GM21825 (cell line): ENCODE data around the gene YY2.
"Not testable (repeated sequence)": the region's sequence is repeated elsewhere in the genome, so short reads cannot be mapped to it uniquely, and the experiment has no call there.

Experiments
- ATAC-seq: cut with Tn5 transposase; IDR thresholded peaks from one replicate; pipeline ENCODE4 v1.9.1; 2021; ENCODE audit warnings: mild to moderate bottlenecking, moderate library complexity; ENCODE audit not compliant: unreplicated experiment

YY2 gene

GRCh38 chrX:21855937-21856415, at the start of gene YY2:
YY2 (plus strand) TSS chrX:21855987; CDS start chrX:21856485, 498 bp downstream.
- ATAC-seq, result no peak

- no peak for ATAC-seq
Observed at GRCh38 chrX:21806691-21807090, 49.1 kb upstream of the YY2 start.

- ATAC-seq, result no peak
Observed at GRCh38 chrX:21811832-21812231, 44.0 kb upstream of the YY2 start.

GRCh38 chrX:21812628-21813027, 43.2 kb upstream of the YY2 start:
- no peak for ATAC-seq

DNA sequence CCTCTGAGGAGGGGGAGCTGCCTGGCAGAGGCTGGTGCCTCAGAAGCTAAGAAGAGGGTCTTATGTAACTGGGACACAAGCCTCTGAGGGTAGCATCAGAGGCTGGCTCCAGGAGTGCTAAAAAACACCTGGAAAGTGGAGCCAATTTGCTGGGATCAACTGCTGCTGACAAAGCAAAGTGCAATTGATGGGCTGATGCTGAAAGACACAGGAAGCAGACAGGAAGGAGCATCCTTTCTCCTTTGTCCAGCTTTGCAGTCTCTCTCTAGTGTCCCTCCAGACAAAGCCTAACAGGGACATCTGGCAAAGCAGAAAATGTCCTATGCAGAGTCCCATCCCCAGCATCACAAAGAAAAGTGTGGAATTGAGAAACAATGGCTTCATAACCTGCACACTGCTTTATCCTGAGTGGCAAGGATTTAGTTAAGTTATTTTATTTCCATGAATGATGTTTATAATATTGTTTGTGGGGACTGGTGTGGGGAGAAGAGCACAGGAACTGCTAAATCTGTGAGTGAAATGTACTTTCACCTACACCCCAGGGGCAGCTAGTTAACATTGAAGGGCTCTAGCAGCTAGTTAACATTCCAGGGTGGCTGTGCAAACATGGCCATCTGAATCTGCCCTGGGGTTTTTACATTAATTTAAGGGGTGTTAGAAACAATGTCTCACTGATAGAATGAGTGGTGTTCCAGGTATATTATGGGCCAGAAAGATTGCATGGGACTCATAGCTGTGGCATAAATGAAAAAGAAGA, 42.0 kb upstream of the YY2 start:
- no peak for ATAC-seq

DNA sequence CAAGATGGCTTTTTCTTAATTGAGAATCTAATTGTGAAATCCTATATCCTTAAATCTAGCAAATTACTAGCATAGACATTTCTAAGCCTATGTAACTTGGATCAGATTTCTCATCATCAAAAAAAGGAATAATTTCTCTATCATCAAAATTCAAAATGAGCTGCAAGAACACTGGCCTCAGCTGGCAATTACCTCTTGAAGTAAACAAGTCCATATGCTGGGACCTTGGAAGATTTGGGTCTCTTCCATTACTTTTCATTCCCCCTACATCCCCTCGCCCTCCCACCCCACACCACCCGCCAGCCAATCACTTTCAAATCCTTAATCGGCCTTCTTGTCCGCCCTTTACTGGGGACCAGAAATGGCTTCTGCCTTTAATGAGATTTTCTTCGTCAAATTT, 39.7 kb upstream of the YY2 start:
- ATAC-seq, result no peak

GRCh38 chrX:21820170-21820569, 35.6 kb upstream of the YY2 start:
- ATAC-seq, result not testable (repeated sequence)

GRCh38 chrX:21821875-21822274, 33.9 kb upstream of the YY2 start:
- ATAC-seq, result no peak

GRCh38 chrX:21831496-21831895, 24.3 kb upstream of the YY2 start:
- no peak for ATAC-seq

DNA sequence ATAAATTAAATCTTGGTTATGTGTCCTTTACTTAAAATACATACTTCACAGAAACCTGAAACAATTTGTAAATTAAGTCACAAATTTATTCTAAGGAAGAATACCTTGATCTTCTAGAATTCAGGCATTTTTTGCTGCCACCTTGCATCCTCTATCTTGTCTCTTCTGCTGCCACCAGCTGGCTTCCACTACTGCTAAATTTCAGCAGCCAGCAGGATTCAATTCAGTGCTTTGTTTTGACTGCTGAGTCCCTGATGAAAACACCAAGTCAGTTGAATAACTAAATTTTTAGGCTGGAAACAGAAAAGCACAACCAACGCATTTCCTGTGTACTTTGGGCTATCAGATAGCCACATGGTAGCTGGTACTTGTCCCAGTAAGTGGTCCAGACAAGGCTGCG, 18.7 kb upstream of the YY2 start:
- no peak for ATAC-seq

DNA sequence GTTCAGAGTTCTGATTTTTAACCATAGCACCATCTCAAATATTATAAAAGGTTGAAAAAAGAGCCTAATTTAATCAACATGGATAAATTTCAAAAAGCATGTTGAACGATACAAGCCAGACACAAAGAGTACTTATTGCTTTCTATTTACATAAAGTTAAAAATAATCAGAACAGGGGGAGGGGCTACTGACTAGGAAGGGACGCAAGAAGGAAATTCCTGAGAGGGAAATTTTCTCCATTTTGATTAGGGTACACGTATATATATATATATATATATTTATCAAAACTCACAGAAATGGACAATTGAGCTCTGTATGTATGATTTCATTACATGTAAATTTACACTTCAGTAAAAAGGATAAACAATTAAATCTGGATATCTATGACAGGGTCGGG, 16.9 kb upstream of the YY2 start:
- peak; percentile 11 for ATAC-seq

- peak; percentile 86 for ATAC-seq
Observed at GRCh38 chrX:21839334-21840192, 16.2 kb upstream of the YY2 start, which contains the start of gene MBTPS2. MBTPS2 (plus strand) TSS chrX:21839617; CDS start chrX:21839735, 118 bp downstream.

DNA sequence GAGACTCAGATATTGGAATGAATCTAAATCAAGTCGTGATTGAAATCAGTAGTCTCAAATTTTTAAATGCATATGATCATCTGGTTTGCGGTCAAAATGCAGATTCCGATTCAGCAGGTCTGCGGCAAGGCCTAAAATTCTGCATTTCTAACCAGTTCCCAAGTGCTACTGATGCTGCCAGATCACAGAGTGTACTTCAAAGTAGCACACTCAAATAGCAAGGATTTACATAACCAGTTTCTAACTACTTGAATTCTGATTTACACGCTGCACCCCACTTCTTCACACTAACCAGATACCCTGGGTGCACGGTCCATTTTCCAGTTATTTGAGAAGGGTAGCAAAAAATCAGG, 15.6 kb upstream of the YY2 start:
- no peak for ATAC-seq

GRCh38 chrX:21843179-21843578, 12.6 kb upstream of the YY2 start:
- ATAC-seq, result no peak

DNA sequence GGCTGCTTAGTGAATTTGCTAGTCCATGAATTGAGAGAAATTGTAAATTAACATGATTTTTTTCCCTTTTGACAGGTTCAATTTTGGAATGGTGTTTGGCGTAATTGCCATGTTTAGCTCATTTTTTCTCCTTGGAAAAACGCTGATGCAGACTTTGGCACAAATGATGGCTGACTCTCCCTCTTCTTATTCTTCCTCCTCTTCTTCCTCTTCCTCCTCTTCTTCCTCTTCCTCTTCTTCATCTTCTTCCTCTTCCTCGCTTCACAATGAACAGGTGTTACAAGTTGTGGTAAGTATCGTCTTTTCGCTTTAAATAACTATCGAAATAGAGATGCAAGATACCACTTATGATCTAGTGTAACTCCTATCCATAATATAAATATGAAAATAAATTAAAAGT, 10.7 kb upstream of the YY2 start:
- ATAC-seq, result no peak

DNA sequence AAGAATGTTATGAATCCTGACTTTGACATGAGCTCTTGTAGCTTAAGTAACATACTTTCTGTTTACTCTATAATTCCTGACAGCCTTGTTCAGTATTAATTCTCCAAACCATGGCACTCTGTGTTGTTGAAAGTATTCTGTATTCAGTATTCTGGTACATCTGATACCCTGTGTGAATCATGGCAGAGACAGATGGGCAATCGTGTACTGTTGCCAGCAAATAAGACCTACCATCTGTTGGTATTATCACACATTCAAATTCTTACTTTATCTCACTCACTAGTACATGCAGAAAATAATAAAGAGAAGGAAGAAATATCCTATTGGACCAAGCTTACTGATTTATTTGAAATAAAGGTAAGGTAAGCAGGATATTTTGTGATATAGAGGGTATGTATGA, 8.4 kb upstream of the YY2 start:
- ATAC-seq, result no peak

- ATAC-seq, result no peak
Observed at GRCh38 chrX:21853578-21853977, 2.2 kb upstream of the YY2 start.

DNA sequence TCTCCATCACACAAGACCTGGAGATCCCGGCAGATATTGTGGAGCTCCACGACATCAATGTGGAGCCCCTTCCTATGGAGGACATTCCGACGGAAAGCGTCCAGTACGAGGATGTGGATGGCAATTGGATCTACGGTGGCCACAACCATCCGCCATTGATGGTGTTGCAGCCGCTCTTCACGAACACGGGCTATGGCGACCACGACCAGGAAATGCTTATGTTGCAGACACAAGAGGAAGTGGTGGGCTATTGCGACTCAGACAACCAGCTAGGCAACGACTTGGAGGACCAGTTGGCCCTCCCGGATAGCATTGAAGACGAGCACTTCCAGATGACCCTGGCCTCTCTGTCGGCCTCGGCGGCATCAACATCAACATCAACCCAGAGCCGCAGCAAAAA, 717 bp downstream of the YY2 start:
- no peak for ATAC-seq

DNA sequence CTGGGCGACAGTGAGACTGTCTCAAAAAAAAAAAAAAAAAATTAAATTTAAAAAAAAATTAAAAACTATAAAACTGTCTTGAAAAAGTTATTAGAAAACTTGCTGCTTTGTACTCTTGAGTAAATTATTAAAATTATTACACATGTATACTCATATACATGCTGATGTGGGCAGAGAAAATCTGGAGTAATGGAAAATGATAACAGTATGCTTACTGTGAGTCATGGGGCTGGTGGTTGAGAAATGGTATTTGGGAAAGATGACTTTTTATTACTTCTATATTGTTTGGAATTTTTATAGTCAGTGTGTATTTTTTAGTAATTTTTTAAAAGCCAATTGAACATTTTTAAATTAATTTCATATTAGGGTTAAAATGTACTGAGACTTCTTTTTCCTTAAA, 7.5 kb downstream of the YY2 start:
- no peak for ATAC-seq

- ATAC-seq, result no peak
Observed at GRCh38 chrX:21865436-21865835, 9.6 kb downstream of the YY2 start.

DNA sequence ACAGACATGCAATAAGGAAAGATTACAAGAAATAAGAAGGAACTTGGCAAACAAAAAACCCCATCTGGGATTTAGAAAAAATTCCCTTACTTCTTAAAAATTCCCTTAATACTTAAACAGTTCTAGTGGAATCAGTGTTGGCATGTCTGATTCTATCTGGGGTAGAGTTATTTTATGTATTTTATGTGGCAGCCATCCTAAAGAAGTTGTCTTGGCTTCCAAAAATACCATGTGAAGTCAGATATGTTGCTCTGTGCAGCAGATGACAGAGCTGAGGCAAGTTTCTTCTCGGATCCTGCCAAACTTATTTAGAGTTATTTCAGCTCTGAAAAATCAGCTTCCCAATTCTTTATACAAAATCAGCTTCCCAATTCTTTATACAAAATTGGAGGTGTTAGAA, 14.7 kb downstream of the YY2 start:
- no peak for ATAC-seq
